ENCODE results near the gene SZT2.

The SZT2 gene

DNA sequence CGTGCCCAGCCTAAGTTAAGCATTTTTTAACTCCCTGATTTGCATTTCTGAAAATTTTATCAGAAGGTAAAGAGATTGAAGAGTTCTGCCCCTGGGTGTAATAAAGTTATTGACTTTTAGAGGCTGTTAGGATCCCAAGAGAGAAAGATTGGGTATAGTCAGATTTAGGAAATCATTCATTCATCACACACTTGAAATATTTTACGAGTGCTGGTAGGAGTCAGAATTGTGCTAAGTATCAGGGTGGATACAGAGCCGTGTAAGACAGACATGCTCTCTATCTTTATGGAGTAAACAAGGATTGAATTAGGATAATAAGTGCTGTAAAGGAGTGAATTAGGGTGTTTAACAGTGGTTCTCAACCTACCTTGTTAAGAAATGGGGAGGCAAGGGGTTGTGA lies 3.0 kb downstream of the SZT2 start:
- TF ChIP-seq GATA3 (IDR thresholded peaks at IDR 0.05; ENCODE audit: low read depth, low read length) = no peak
- TF ChIP-seq GATA2 (IDR thresholded peaks at IDR 0.05; ENCODE audit: low read depth, low read length) = no peak

DNA sequence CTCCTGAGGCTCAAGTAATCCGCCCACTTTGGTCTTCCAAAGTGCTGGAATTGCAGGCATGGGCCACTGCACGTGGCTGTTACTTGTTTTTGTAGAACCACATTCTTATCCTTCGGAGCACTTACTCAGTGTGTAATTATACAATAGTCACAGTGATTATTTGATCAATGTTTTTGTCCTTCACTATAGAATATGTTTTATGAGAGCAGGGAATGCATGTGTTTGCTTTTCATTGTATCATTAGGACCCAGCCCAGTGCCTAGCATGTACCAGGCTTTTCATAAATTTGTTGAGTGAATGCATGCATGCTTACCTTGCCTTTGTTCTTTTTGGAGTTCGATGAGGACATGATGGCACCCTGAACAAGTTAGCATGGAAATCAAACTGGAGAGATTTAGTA lies 5.8 kb downstream of the SZT2 start:
- TF ChIP-seq GATA2 (IDR thresholded peaks at IDR 0.05; ENCODE audit: low read depth, low read length) (no peak), GATA3 (IDR thresholded peaks at IDR 0.05; ENCODE audit: low read depth, low read length) (no peak)

DNA sequence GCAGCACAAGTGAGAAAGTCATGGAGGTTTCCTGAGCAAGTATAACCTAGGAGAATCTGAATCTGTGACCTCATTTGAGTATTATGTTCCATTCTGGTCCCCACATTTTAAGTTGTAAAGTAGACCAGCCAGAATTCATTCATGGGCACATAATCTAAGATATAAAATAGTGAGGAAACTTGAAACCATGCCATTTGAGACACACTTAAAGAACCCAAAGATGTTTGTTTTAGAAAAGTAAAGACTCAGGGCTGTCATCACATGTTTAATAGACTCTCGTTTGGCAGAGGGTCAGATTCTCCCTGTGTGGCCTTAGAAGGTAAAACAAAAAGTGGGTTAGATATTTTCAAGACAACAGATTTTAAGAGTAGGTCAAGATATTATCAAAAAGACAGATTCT lies 6.4 kb downstream of the SZT2 start:
- TF ChIP-seq GATA2 (IDR thresholded peaks at IDR 0.05; ENCODE audit: low read depth, low read length) = no peak
- no peak for TF ChIP-seq GATA3 (IDR thresholded peaks at IDR 0.05; ENCODE audit: low read depth, low read length)

GRCh38 chr1:43398227-43398626 lies 8.5 kb downstream of the SZT2 start:
- TF ChIP-seq GATA3 (IDR thresholded peaks at IDR 0.05; ENCODE audit: low read depth, low read length) (no peak), GATA2 (IDR thresholded peaks at IDR 0.05; ENCODE audit: low read depth, low read length) (no peak)

DNA sequence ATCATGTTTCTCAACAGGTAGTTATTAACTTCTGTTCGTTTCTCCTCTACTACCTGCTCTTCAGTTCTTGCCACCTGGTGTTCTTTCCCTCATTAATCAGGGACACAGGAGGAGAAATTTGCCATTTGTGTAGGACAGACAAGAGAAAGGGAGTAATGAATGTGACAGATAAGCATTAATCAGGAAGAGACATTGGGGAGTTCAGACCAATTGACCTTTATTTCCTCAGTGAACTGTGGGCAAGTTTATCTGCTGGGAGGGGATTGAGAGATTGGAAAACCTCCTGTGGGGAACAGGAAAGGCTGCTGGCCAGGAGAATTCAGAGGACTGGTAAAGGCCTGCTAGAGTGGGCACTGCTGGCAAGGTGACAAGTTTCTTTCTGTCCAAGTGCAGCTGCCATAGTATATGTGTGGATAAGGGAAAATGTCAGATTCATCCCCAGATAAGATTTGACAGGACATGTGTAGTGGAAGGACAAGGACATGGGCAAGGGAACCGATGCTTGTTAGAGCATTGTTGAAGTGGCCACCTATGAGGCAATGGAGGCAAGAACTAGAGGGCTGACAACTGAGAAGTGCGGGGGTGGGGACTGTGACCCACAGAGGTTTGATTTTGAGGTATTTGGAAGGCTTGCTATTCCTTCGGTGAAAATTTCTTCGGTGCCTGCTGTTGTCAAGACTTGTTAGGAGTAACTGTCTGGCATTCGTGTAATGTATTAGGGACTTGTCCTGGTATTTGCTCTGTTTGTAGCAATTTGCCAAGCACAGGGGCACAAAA lies 12.6 kb downstream of the SZT2 start:
- TF ChIP-seq GATA3 (IDR thresholded peaks at IDR 0.05; ENCODE audit: low read depth, low read length) (no peak), GATA2 (IDR thresholded peaks at IDR 0.05; ENCODE audit: low read depth, low read length) (peak; percentile 39; the same call in 1 of the 2 replicates)

GRCh38 chr1:43404353-43404752 lies 14.7 kb downstream of the SZT2 start:
- TF ChIP-seq GATA2 (IDR thresholded peaks at IDR 0.05; ENCODE audit: low read depth, low read length) (no peak), GATA3 (IDR thresholded peaks at IDR 0.05; ENCODE audit: low read depth, low read length) (no peak)

GRCh38 chr1:43405219-43405875 lies 15.6 kb downstream of the SZT2 start:
- TF ChIP-seq GATA3 (IDR thresholded peaks at IDR 0.05; ENCODE audit: low read depth, low read length) (no peak), GATA2 (IDR thresholded peaks at IDR 0.05; ENCODE audit: low read depth, low read length) (no peak)

DNA sequence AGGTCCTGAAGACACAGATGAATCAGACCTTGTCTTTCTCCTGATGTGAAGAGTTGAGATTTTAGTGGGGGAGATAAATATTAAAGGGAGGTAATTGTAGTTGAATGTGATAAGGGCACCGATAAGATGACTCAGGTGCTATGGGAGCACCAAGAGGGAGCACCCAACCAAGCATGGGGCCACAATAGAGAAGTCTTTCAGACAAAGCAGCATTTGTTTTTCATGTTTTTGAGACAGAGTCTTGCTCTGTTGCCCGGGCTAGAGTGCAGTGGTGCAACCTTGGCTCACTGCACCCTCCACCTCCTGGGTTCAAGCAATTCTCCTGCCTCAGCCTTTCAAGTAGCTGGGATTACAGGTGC lies 16.2 kb downstream of the SZT2 start:
- TF ChIP-seq GATA2 (IDR thresholded peaks at IDR 0.05; ENCODE audit: low read depth, low read length) = no peak
- TF ChIP-seq GATA3 (IDR thresholded peaks at IDR 0.05; ENCODE audit: low read depth, low read length) = no peak

- TF ChIP-seq GATA3 (IDR thresholded peaks at IDR 0.05; ENCODE audit: low read depth, low read length) (no peak), GATA2 (IDR thresholded peaks at IDR 0.05; ENCODE audit: low read depth, low read length) (no peak)
Measured at GRCh38 chr1:43410571-43410970, 20.9 kb downstream of the SZT2 start.

- TF ChIP-seq GATA3 (IDR thresholded peaks at IDR 0.05; ENCODE audit: low read depth, low read length) (no peak), GATA2 (IDR thresholded peaks at IDR 0.05; ENCODE audit: low read depth, low read length) (no peak)
Measured at GRCh38 chr1:43414634-43415223, 25.0 kb downstream of the SZT2 start.

DNA sequence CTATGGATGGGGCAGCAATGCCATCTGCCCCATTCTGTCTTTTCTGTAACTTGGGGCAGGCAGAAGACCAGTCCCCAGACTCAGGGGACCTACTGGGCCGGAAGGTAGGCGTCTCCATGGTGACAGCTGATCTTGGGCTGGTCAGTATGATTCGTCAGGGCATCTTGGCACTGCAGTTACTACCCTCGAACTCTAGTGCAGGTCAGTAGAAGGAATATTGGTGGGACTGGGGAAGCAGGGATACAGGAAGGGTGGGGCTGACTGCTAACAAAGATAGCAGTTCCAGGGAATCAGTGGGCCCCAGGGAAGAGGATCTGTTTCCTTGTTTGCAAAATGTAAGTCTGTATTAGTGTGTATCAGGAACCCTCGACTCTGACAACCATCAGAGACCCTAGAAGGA lies 26.2 kb downstream of the SZT2 start:
- TF ChIP-seq GATA2 (IDR thresholded peaks at IDR 0.05; ENCODE audit: low read depth, low read length) (no peak), GATA3 (IDR thresholded peaks at IDR 0.05; ENCODE audit: low read depth, low read length) (no peak)

GRCh38 chr1:43418858-43419257 lies 29.2 kb downstream of the SZT2 start:
- TF ChIP-seq GATA3 (IDR thresholded peaks at IDR 0.05; ENCODE audit: low read depth, low read length) (no peak), GATA2 (IDR thresholded peaks at IDR 0.05; ENCODE audit: low read depth, low read length) (no peak)

GRCh38 chr1:43419627-43420425 lies 30.1 kb downstream of the SZT2 start:
- TF ChIP-seq GATA3 (IDR thresholded peaks at IDR 0.05; ENCODE audit: low read depth, low read length) (no peak), GATA2 (IDR thresholded peaks at IDR 0.05; ENCODE audit: low read depth, low read length) (no peak)

DNA sequence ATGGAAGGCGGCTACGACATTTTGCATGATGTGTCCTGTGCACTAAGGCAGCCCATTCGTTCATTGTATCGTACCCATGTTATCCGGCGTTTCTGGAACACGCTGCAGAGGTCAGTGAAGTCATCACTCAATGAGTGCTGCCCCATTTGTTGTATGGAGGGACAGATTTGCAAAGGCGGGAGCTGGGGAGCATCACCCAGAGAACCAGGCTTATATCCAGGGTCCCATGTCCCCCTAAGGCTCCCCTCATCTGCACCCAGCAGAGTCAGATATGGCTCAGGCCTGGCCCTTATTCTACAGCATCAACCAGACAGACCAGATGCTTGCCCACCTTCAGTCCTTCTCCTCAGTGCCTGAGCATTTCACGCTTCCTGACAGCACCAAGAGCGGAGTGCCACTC lies 31.2 kb downstream of the SZT2 start:
- no peak for TF ChIP-seq GATA2 (IDR thresholded peaks at IDR 0.05; ENCODE audit: low read depth, low read length)
- TF ChIP-seq GATA3 (IDR thresholded peaks at IDR 0.05; ENCODE audit: low read depth, low read length) = no peak
